NT2/D1 (cell line): ENCODE data around the gene NEURL3.

Experiments used
- SUZ12 ChIP-seq: IDR thresholded peaks from 2 replicates; pipeline ENCODE4 v1.6.1; 2011; ENCODE audit not compliant: insufficient read length, insufficient read depth; ENCODE audit errors: extremely low read depth
- ZNF274 ChIP-seq: IDR thresholded peaks from 2 replicates; pipeline ENCODE4 v1.6.1; 2011; ENCODE audit warnings: mild to moderate bottlenecking, low read depth, low read length

- TF ChIP-seq SUZ12 (no peak), ZNF274 (no peak)
These were observed 43.7 kb upstream of the NEURL3 start for GRCh38 chr2:96548558-96549465.
